Measurements from ENCODE around the gene ORC4.

ORC4 gene

GRCh38 chr2:147989102-147989501 is 31.4 kb downstream of the ORC4 start:
- H3K18ac ChIP-seq (ENCODE audit: low read length) = no peak overlapping the region
- no peak overlapping the region for H2AK5ac ChIP-seq (ENCODE audit: low read length)
- no peak overlapping the region for H4K5ac ChIP-seq (ENCODE audit: low read length)
- no peak overlapping the region for H2BK15ac ChIP-seq (replicated peaks; ENCODE audit: low read depth)
- no peaks in the 10 kb centered on the region for H3K4me1 ChIP-seq (ENCODE audit: control insufficient read depth, low read depth, low read length)
- H2BK5ac ChIP-seq (ENCODE audit: low read length) = no peak overlapping the region
- H3K4me3 ChIP-seq (ENCODE audit: low read length) = no peak overlapping the region
- H3K4me2 ChIP-seq (ENCODE audit: low read length) = no peak overlapping the region
- no peak overlapping the region for H3K9ac ChIP-seq (ENCODE audit: low read length)
- H3K36me3 ChIP-seq (ENCODE audit: control insufficient read depth, insufficient read depth, low read length) = no peaks in the 10 kb centered on the region
- H3K27me3 ChIP-seq (ENCODE audit: insufficient read depth, low read length, poor library complexity) = no peaks in the 10 kb centered on the region
- no peak overlapping the region for H2BK120ac ChIP-seq (ENCODE audit: low read depth, low read length)
- no CpG with 5 or more reads among the region's 3 CpGs for WGBS (ENCODE audit: extremely low coverage, insufficient coverage, low lambda C conversion rate)
- DNase-seq = no peak
- no peak overlapping the region for H3K56ac ChIP-seq (ENCODE audit: low read length)
- no peak overlapping the region for H3K4ac ChIP-seq (ENCODE audit: low read depth, low read length)
- H3K79me1 ChIP-seq (ENCODE audit: low read length) = peaks cover 3% of the 10 kb centered on the region
- no peak overlapping the region for H3K23ac ChIP-seq (ENCODE audit: low read length)
- no peak overlapping the region for H4K8ac ChIP-seq (ENCODE audit: low read depth, low read length)
- H3K79me2 ChIP-seq (ENCODE audit: control insufficient read depth, insufficient read depth, low read length) = peaks cover 16% of the 10 kb centered on the region
- H3K27ac ChIP-seq (ENCODE audit: low read depth, low read length) = no peak overlapping the region

- Histone ChIP-seq H3K4me1 (ENCODE audit: control insufficient read depth, low read depth, low read length) (no peaks in the 10 kb centered on the region), H3K23ac (ENCODE audit: low read length) (no peak overlapping the region), H3K4me2 (ENCODE audit: low read length) (no peak overlapping the region), H3K4me3 (ENCODE audit: low read length) (no peak overlapping the region), H3K27ac (ENCODE audit: low read depth, low read length) (no peak overlapping the region), H2BK120ac (ENCODE audit: low read depth, low read length) (no peak overlapping the region), H3K36me3 (ENCODE audit: control insufficient read depth, insufficient read depth, low read length) (no peaks in the 10 kb centered on the region), H3K79me1 (ENCODE audit: low read length) (peaks cover 19% of the 10 kb centered on the region), H4K5ac (ENCODE audit: low read length) (no peak overlapping the region), H3K56ac (ENCODE audit: low read length) (no peak overlapping the region), H2BK15ac (replicated peaks; ENCODE audit: low read depth) (no peak overlapping the region), H2AK5ac (ENCODE audit: low read length) (no peak overlapping the region), H3K18ac (ENCODE audit: low read length) (no peak overlapping the region), H2BK5ac (ENCODE audit: low read length) (no peak overlapping the region), H3K4ac (ENCODE audit: low read depth, low read length) (no peak overlapping the region), H3K9ac (ENCODE audit: low read length) (no peak overlapping the region), H3K27me3 (ENCODE audit: insufficient read depth, low read length, poor library complexity) (no peaks in the 10 kb centered on the region), H3K79me2 (ENCODE audit: control insufficient read depth, insufficient read depth, low read length) (peaks cover 25% of the 10 kb centered on the region), H4K8ac (ENCODE audit: low read depth, low read length) (no peak overlapping the region)
- no CpG with 5 or more reads among the region's 5 CpGs for WGBS (ENCODE audit: extremely low coverage, insufficient coverage, low lambda C conversion rate)
- no peak for DNase-seq
These were observed 39.5 kb downstream of the ORC4 start for GRCh38 chr2:147980940-147981528.

GRCh38 chr2:147977679-147978078 is 42.9 kb downstream of the ORC4 start:
- H3K27me3 ChIP-seq (ENCODE audit: insufficient read depth, low read length, poor library complexity) = no peaks in the 10 kb centered on the region
- H3K79me1 ChIP-seq (ENCODE audit: low read length) = peaks cover 14% of the 10 kb centered on the region
- no peak overlapping the region for H4K8ac ChIP-seq (ENCODE audit: low read depth, low read length)
- no peak overlapping the region for H3K27ac ChIP-seq (ENCODE audit: low read depth, low read length)
- H2AK5ac ChIP-seq (ENCODE audit: low read length) = no peak overlapping the region
- no peak overlapping the region for H3K18ac ChIP-seq (ENCODE audit: low read length)
- H3K79me2 ChIP-seq (ENCODE audit: control insufficient read depth, insufficient read depth, low read length) = peaks cover 16% of the 10 kb centered on the region
- no peak overlapping the region for H2BK120ac ChIP-seq (ENCODE audit: low read depth, low read length)
- no peak overlapping the region for H2BK5ac ChIP-seq (ENCODE audit: low read length)
- no peaks in the 10 kb centered on the region for H3K36me3 ChIP-seq (ENCODE audit: control insufficient read depth, insufficient read depth, low read length)
- no peak overlapping the region for H3K56ac ChIP-seq (ENCODE audit: low read length)
- H3K4me1 ChIP-seq (ENCODE audit: control insufficient read depth, low read depth, low read length) = no peaks in the 10 kb centered on the region
- no peak overlapping the region for H2BK15ac ChIP-seq (replicated peaks; ENCODE audit: low read depth)
- no CpG with 5 or more reads among the region's 3 CpGs for WGBS (ENCODE audit: extremely low coverage, insufficient coverage, low lambda C conversion rate)
- H3K4me2 ChIP-seq (ENCODE audit: low read length) = no peak overlapping the region
- H4K5ac ChIP-seq (ENCODE audit: low read length) = no peak overlapping the region
- no peak overlapping the region for H3K4ac ChIP-seq (ENCODE audit: low read depth, low read length)
- no peak overlapping the region for H3K23ac ChIP-seq (ENCODE audit: low read length)
- no peak overlapping the region for H3K4me3 ChIP-seq (ENCODE audit: low read length)
- DNase-seq = no peak
- H3K9ac ChIP-seq (ENCODE audit: low read length) = no peak overlapping the region

GRCh38 chr2:147976102-147976501 is 44.4 kb downstream of the ORC4 start:
- Histone ChIP-seq H3K4me3 (ENCODE audit: low read length) (no peak overlapping the region), H3K79me1 (ENCODE audit: low read length) (peaks cover 13% of the 10 kb centered on the region), H3K36me3 (ENCODE audit: control insufficient read depth, insufficient read depth, low read length) (no peaks in the 10 kb centered on the region), H3K4me2 (ENCODE audit: low read length) (no peak overlapping the region), H2BK120ac (ENCODE audit: low read depth, low read length) (no peak overlapping the region), H2AK5ac (ENCODE audit: low read length) (no peak overlapping the region), H3K23ac (ENCODE audit: low read length) (no peak overlapping the region), H3K4ac (ENCODE audit: low read depth, low read length) (no peak overlapping the region), H3K56ac (ENCODE audit: low read length) (no peak overlapping the region), H4K5ac (ENCODE audit: low read length) (no peak overlapping the region), H3K27me3 (ENCODE audit: insufficient read depth, low read length, poor library complexity) (no peaks in the 10 kb centered on the region), H3K18ac (ENCODE audit: low read length) (no peak overlapping the region), H2BK15ac (replicated peaks; ENCODE audit: low read depth) (no peak overlapping the region), H3K79me2 (ENCODE audit: control insufficient read depth, insufficient read depth, low read length) (peaks cover 16% of the 10 kb centered on the region), H4K8ac (ENCODE audit: low read depth, low read length) (no peak overlapping the region), H3K9ac (ENCODE audit: low read length) (no peak overlapping the region), H3K27ac (ENCODE audit: low read depth, low read length) (no peak overlapping the region), H3K4me1 (ENCODE audit: control insufficient read depth, low read depth, low read length) (no peaks in the 10 kb centered on the region), H2BK5ac (ENCODE audit: low read length) (no peak overlapping the region)
- DNase-seq = no peak
- no CpG with 5 or more reads among the region's 2 CpGs for WGBS (ENCODE audit: extremely low coverage, insufficient coverage, low lambda C conversion rate)

GRCh38 chr2:147968571-147968970 is 52.0 kb downstream of the ORC4 start:
- DNase-seq = no peak
- Histone ChIP-seq H4K8ac (ENCODE audit: low read depth, low read length) (no peak overlapping the region), H2BK15ac (replicated peaks; ENCODE audit: low read depth) (no peak overlapping the region), H3K36me3 (ENCODE audit: control insufficient read depth, insufficient read depth, low read length) (no peaks in the 10 kb centered on the region), H2BK5ac (ENCODE audit: low read length) (no peak overlapping the region), H3K4me1 (ENCODE audit: control insufficient read depth, low read depth, low read length) (no peaks in the 10 kb centered on the region), H3K79me1 (ENCODE audit: low read length) (peaks cover 2% of the 10 kb centered on the region), H2BK120ac (ENCODE audit: low read depth, low read length) (no peak overlapping the region), H3K4me2 (ENCODE audit: low read length) (no peak overlapping the region), H3K18ac (ENCODE audit: low read length) (no peak overlapping the region), H2AK5ac (ENCODE audit: low read length) (no peak overlapping the region), H3K56ac (ENCODE audit: low read length) (no peak overlapping the region), H3K79me2 (ENCODE audit: control insufficient read depth, insufficient read depth, low read length) (peaks cover 2% of the 10 kb centered on the region), H3K27me3 (ENCODE audit: insufficient read depth, low read length, poor library complexity) (no peaks in the 10 kb centered on the region), H3K9ac (ENCODE audit: low read length) (no peak overlapping the region), H3K4me3 (ENCODE audit: low read length) (no peak overlapping the region), H3K4ac (ENCODE audit: low read depth, low read length) (no peak overlapping the region), H3K23ac (ENCODE audit: low read length) (no peak overlapping the region), H4K5ac (ENCODE audit: low read length) (no peak overlapping the region), H3K27ac (ENCODE audit: low read depth, low read length) (no peak overlapping the region)
- WGBS (ENCODE audit: extremely low coverage, insufficient coverage, low lambda C conversion rate) = no CpG with 5 or more reads among the region's 2 CpGs

- H3K27me3 ChIP-seq (ENCODE audit: insufficient read depth, low read length, poor library complexity) = no peaks in the 10 kb centered on the region
- H3K4me1 ChIP-seq (ENCODE audit: control insufficient read depth, low read depth, low read length) = no peaks in the 10 kb centered on the region
- H4K8ac ChIP-seq (ENCODE audit: low read depth, low read length) = no peak overlapping the region
- H3K79me1 ChIP-seq (ENCODE audit: low read length) = no peaks in the 10 kb centered on the region
- no peaks in the 10 kb centered on the region for H3K79me2 ChIP-seq (ENCODE audit: control insufficient read depth, insufficient read depth, low read length)
- DNase-seq = no peak
- no peaks in the 10 kb centered on the region for H3K36me3 ChIP-seq (ENCODE audit: control insufficient read depth, insufficient read depth, low read length)
- H3K23ac ChIP-seq (ENCODE audit: low read length) = no peak overlapping the region
- no peak overlapping the region for H3K4ac ChIP-seq (ENCODE audit: low read depth, low read length)
- no peak overlapping the region for H3K27ac ChIP-seq (ENCODE audit: low read depth, low read length)
- no peak overlapping the region for H2AK5ac ChIP-seq (ENCODE audit: low read length)
- H3K4me2 ChIP-seq (ENCODE audit: low read length) = no peak overlapping the region
- H3K4me3 ChIP-seq (ENCODE audit: low read length) = no peak overlapping the region
- no peak overlapping the region for H2BK5ac ChIP-seq (ENCODE audit: low read length)
- no peak overlapping the region for H2BK120ac ChIP-seq (ENCODE audit: low read depth, low read length)
- no peak overlapping the region for H2BK15ac ChIP-seq (replicated peaks; ENCODE audit: low read depth)
- H3K9ac ChIP-seq (ENCODE audit: low read length) = no peak overlapping the region
- H3K56ac ChIP-seq (ENCODE audit: low read length) = no peak overlapping the region
- no peak overlapping the region for H4K5ac ChIP-seq (ENCODE audit: low read length)
- no peak overlapping the region for H3K18ac ChIP-seq (ENCODE audit: low read length)
These were observed 68.4 kb downstream of the ORC4 start for GRCh38 chr2:147952118-147952517.

Measured in mesendoderm (in vitro differentiated cells).